Endothelial cell of umbilical vein (primary cell): ENCODE results near the gene CCDC38. TPM values are rescaled to one million over a fixed set of nuclear protein-coding genes. Genes with fewer than 3 reads are reported as not detected.
A peak's percentile ranks its signal among the peaks of the same experiment; 100 is the strongest.

Experiments
- BruUV-seq: library from RNA; stranded (reverse); fragments of 400-500 nt; replicated peaks from 2 replicates; lab custom pipeline; 2021; lab: Mats Ljungman, UMichigan
- CTCF ChIA-PET: fragments of 300-600, 350-600 bp; sonication (Branson Sonifier 250); formaldehyde crosslinking; loops from one replicate; lab custom pipeline; 2021; ENCODE audit warnings: antibody characterized with exemption, inconsistent platforms; lab: Charles Lee
- POLR2A ChIA-PET: fragments of 300-600, 350-600 bp; sonication (Branson Sonifier 250); formaldehyde crosslinking; loops from one replicate; lab custom pipeline; 2021; ENCODE audit warnings: antibody characterized with exemption, inconsistent platforms; lab: Charles Lee
- DNase-seq: peaks from one replicate; pipeline ENCODE4 v3.0.0-alpha.2; 2011; ENCODE audit warnings: low read depth, low spot score
- FAIRE-seq: peaks from 2 replicates; lab custom pipeline; 2011; peaks lifted over from hg19 to GRCh38; lab: Jason Lieb, UNC
- H2AFZ ChIP-seq: 2 replicates; pipeline ENCODE4 v1.6.0; 2012; ENCODE audit warnings: low read depth, low read length, control low read depth, inconsistent platforms
- H3K27ac ChIP-seq: 2 replicates; pipeline ENCODE4 v1.5.1; 2011; ENCODE audit warnings: low read depth, mild to moderate bottlenecking, control low read depth, low read length, moderate library complexity; ENCODE audit not compliant: insufficient read depth
- H3K27me3 ChIP-seq, 2 experiments: 2 replicates each; pipeline versions ENCODE4 v1.6.0 to v1.6.1; 2011; ENCODE audit warnings: low read length in 2 of 2, mixed read lengths in 1 of 2; ENCODE audit not compliant: control insufficient read depth in 2 of 2, insufficient read depth in 2 of 2
- H3K36me3 ChIP-seq, 2 experiments: 2 replicates in 1 of 2; 3 replicates in 1 of 2; pipeline ENCODE4 v1.5.1; 2011; ENCODE audit warnings: low read length in 2 of 2, mild to moderate bottlenecking in 1 of 2, moderate library complexity in 1 of 2; ENCODE audit not compliant: control insufficient read depth in 2 of 2, insufficient read depth in 2 of 2; ENCODE audit errors: extremely low read depth in 1 of 2
- H3K4me1 ChIP-seq: 3 replicates; pipeline ENCODE4 v1.5.1; 2011; ENCODE audit warnings: mild to moderate bottlenecking, low read length; ENCODE audit not compliant: control insufficient read depth, insufficient read depth; ENCODE audit errors: extremely low read depth
- H3K4me2 ChIP-seq: 2 replicates; pipeline ENCODE4 v1.6.1; 2011; ENCODE audit warnings: low read length, control low read depth, mixed read lengths; ENCODE audit not compliant: insufficient read depth
- H3K4me3 ChIP-seq, 3 experiments: fragments of 200-600 bp in 1 of 3; sonication (generic), shearing (Covaris generic) in 1 of 3; replicated peaks in 1 of 3; 2 replicates each; pipeline ENCODE4 v1.5.1; 2011 to 2016; ENCODE audit warnings: control low read depth in 3 of 3, low read length in 3 of 3, mild to moderate bottlenecking in 2 of 3, inconsistent platforms in 1 of 3, low read depth in 1 of 3, moderate library complexity in 1 of 3; ENCODE audit not compliant: insufficient read depth in 1 of 3
- H3K79me2 ChIP-seq: 2 replicates; pipeline ENCODE4 v1.6.0; 2012; ENCODE audit warnings: low read length, inconsistent platforms; ENCODE audit not compliant: control insufficient read depth, insufficient read depth
- H3K9ac ChIP-seq: replicated peaks from 2 replicates; pipeline ENCODE3; 2011; ENCODE audit warnings: low read length, control low read depth; ENCODE audit not compliant: insufficient read depth; ENCODE audit errors: extremely low read depth
- H3K9me1 ChIP-seq: replicated peaks from 3 replicates; pipeline ENCODE4 v1.6.0; 2011; ENCODE audit warnings: mild to moderate bottlenecking, low read length; ENCODE audit not compliant: control insufficient read depth, insufficient read depth; ENCODE audit errors: extremely low read depth
- H3K9me3 ChIP-seq: replicated peaks from 2 replicates; pipeline ENCODE4 v1.5.1; 2012; ENCODE audit warnings: low read length, inconsistent platforms; ENCODE audit not compliant: control insufficient read depth, insufficient read depth
- H4K20me1 ChIP-seq: replicated peaks from 2 replicates; pipeline ENCODE3; 2011; ENCODE audit warnings: mild to moderate bottlenecking, low read length; ENCODE audit not compliant: control insufficient read depth, insufficient read depth; ENCODE audit errors: extremely low read depth
- CTCF ChIP-seq, 2 donors: IDR thresholded peaks; 1 replicate in 1 of 2; 2 replicates in 1 of 2; pipeline ENCODE4 v1.5.1; 2011; ENCODE audit warnings: low read length in 2 of 2, mild to moderate bottlenecking in 2 of 2, moderate library complexity in 2 of 2, control low read depth in 1 of 2, inconsistent platforms in 1 of 2, low read depth in 1 of 2; ENCODE audit not compliant: insufficient read depth in 1 of 2; ENCODE audit errors: extremely low read depth in 1 of 2
- GATA2 ChIP-seq: IDR thresholded peaks from 2 replicates; pipeline ENCODE4 v1.7.0; 2011; ENCODE audit warnings: low read depth, mild to moderate bottlenecking, moderate library complexity, mixed read lengths, low read length; ENCODE audit not compliant: insufficient read length, insufficient read depth
- MAX ChIP-seq: IDR thresholded peaks from 2 replicates; pipeline ENCODE4 v1.6.1; 2011; ENCODE audit not compliant: insufficient read depth, insufficient read length
- MYC ChIP-seq: IDR thresholded peaks from one replicate; pipeline ENCODE4 v1.6.1; 2011; ENCODE audit warnings: mild to moderate bottlenecking, low read depth, low read length
- POLR2A ChIP-seq: IDR thresholded peaks from 2 replicates; pipeline ENCODE4 v1.6.1; 2012; ENCODE audit warnings: low read depth, mild to moderate bottlenecking, control low read depth, low read length
- dilution Hi-C: fragments of 300-500 bp; cut with MboI; formaldehyde crosslinking; loops from one replicate; pipeline ENCODE4 v1.15.0; 2019; ENCODE audit warnings: low sequenced_read_pairs; ENCODE audit not compliant: extremely low pct_ligation_motif_present
- intact Hi-C: fragments of 100-400 bp; cut with micrococcal nuclease; formaldehyde crosslinking; loops from one replicate; pipeline ENCODE4 v1.10.0; 2022
- polyA plus RNA-seq, 4 experiments: library from polyadenylated mRNA; depleted of rRNA in 3 of 4; stranded (reverse) in 3 of 4; unstranded in 1 of 4; fragments of >200 nt; gene quantifications; 2 replicates each; pipeline versions ENCODE4 v1.2.1 to v1.2.3, GENCODE V29; 2011 to 2012; ENCODE audit warnings: missing spikeins in 1 of 4
- total RNA-seq: library from RNA; stranded (reverse); gene quantifications from 2 replicates; pipeline ENCODE4 v1.2.3, GENCODE V29; 2021

Gene CCDC38
- total and polyA plus RNA-seq, 2 donors (not counting 3 experiments of a cell fraction or from before 2014, with no cell fraction given): not detected

GRCh38 chr12:95943330-95943842, 972 bp upstream of the CCDC38 start, which contains the start of gene AMDHD1:
AMDHD1 (plus strand) TSS chr12:95943331; CDS start chr12:95943399, 68 bp downstream.
- Histone ChIP-seq H3K4me3 (peak within 1 kb of the TSS; percentile 33 to 64 (median 52)), H3K4me1 (peaks cover 4% of the 10 kb centered on the region), H2AFZ (peak within 1 kb of the TSS; percentile 93), H3K9me3 (no peaks in the 10 kb centered on the region), H3K79me2 (no peaks in the 10 kb centered on the region), H3K27ac (no peak within 1 kb of the TSS), H3K4me2 (peak within 1 kb of the TSS; percentile 77), H3K36me3 (no peaks in the 10 kb centered on the region), H3K9ac (no peak within 1 kb of the TSS), H3K9me1 (no peaks in the 10 kb centered on the region), H4K20me1 (no peaks in the 10 kb centered on the region), H3K27me3 (peaks cover 0 to 15% of the 10 kb centered on the region in 2 experiments)
- ChIA-PET POLR2A (no interaction called here), CTCF (interaction anchor here (1.0 to 4.2 kb wide), 3 partner anchors 9 to 55 kb away, joined by 4 to 13 read pairs (median 5); no protein-coding TSS in a partner anchor)
- no TSS peak for BruUV-seq
- FAIRE-seq (no peak), DNase-seq (peak; percentile 59)
- intact Hi-C loops (no loop called here), dilution Hi-C loops (no loop called here)
- no peak for TF ChIP-seq MAX
- TF ChIP-seq GATA2: no peak
- TF ChIP-seq CTCF (IDR thresholded peaks at IDR 0.05; ENCODE audit: extremely low read depth in 1 of 2, insufficient read depth in 1 of 2, low read depth in 1 of 2, low read length in 2 of 2): peak in 1 of 2 donors; percentile 36
- TF ChIP-seq POLR2A: no peak
- TF ChIP-seq MYC: no peak
